Fibroblast of lung (primary cell): Measurements from ENCODE around the gene CHCHD6. TPM values are rescaled to one million over a fixed set of nuclear protein-coding genes. Genes with fewer than 3 reads are reported as not detected.

Experiments
- DNase-seq, 2 donors: peaks; one replicate each; pipeline versions ENCODE4 v3.0.0 to v3.0.0-alpha.2; 2010; ENCODE audit warnings: low read depth in 2 of 2
- H2AFZ ChIP-seq: 2 replicates; pipeline ENCODE4 v1.5.1; 2012; ENCODE audit warnings: low read length, control low read depth, inconsistent platforms
- H3K27ac ChIP-seq: 2 replicates; pipeline ENCODE4 v1.5.1; 2011; ENCODE audit warnings: low read length, control low read depth; ENCODE audit not compliant: insufficient read depth
- H3K27me3 ChIP-seq: 2 replicates; pipeline ENCODE4 v1.5.1; 2011; ENCODE audit warnings: mild to moderate bottlenecking, low read length; ENCODE audit not compliant: control insufficient read depth, insufficient read depth
- H3K36me3 ChIP-seq: 2 replicates; pipeline ENCODE4 v1.5.1; 2011; ENCODE audit warnings: low read length; ENCODE audit not compliant: control insufficient read depth, insufficient read depth
- H3K4me1 ChIP-seq: 2 replicates; pipeline ENCODE4 v1.5.1; 2011; ENCODE audit warnings: low read length; ENCODE audit not compliant: control insufficient read depth, insufficient read depth; ENCODE audit errors: extremely low read depth
- H3K4me2 ChIP-seq: 2 replicates; pipeline ENCODE4 v1.5.1; 2011; ENCODE audit warnings: low read length, control low read depth; ENCODE audit not compliant: insufficient read depth; ENCODE audit errors: extremely low read depth
- H3K4me3 ChIP-seq, 4 experiments: fragments of 200-600 bp in 1 of 4; sonication (generic) in 1 of 4; replicated peaks in 1 of 4; 2 replicates each; pipeline ENCODE4 v1.5.1; 2011 to 2016; ENCODE audit warnings: low read length in 4 of 4, low read depth in 3 of 4, mild to moderate bottlenecking in 3 of 4, control low read depth in 2 of 4, inconsistent platforms in 1 of 4, mixed read lengths in 1 of 4; ENCODE audit not compliant: insufficient read depth in 1 of 4; ENCODE audit errors: control extremely low read depth in 1 of 4
- H3K79me2 ChIP-seq: 2 replicates; pipeline ENCODE4 v1.5.1; 2012; ENCODE audit warnings: mild to moderate bottlenecking, low read length, inconsistent platforms; ENCODE audit not compliant: control insufficient read depth, insufficient read depth
- H3K9ac ChIP-seq: 2 replicates; pipeline ENCODE4 v1.5.1; 2011; ENCODE audit warnings: mild to moderate bottlenecking, low read length, control low read depth; ENCODE audit not compliant: insufficient read depth
- H3K9me3 ChIP-seq: 2 replicates; pipeline ENCODE4 v1.5.1; 2012; ENCODE audit warnings: low read depth, low read length; ENCODE audit not compliant: control insufficient read depth, insufficient read depth
- H4K20me1 ChIP-seq: 2 replicates; pipeline ENCODE4 v1.5.1; 2011; ENCODE audit warnings: low read length; ENCODE audit not compliant: control insufficient read depth, insufficient read depth; ENCODE audit errors: extremely low read depth
- CTCF ChIP-seq, 2 donors: IDR thresholded peaks in 1 of 2; conservative IDR thresholded peaks in 1 of 2; 1 replicate in 1 of 2; 2 replicates in 1 of 2; pipeline ENCODE4 v1.5.1; 2011 to 2012; ENCODE audit warnings: low read length in 2 of 2, control low read depth in 1 of 2, inconsistent platforms in 1 of 2, low read depth in 1 of 2, mild to moderate bottlenecking in 1 of 2
- EZH2 ChIP-seq: IDR thresholded peaks from 2 replicates; pipeline ENCODE4 v1.5.1; 2012; ENCODE audit warnings: low read length, control low read depth, mild to moderate bottlenecking; ENCODE audit errors: missing control alignments
- polyA plus RNA-seq, 2 donors: library from polyadenylated mRNA; depleted of rRNA in 1 of 2; stranded (reverse) in 1 of 2; unstranded in 1 of 2; fragments of >200 nt; gene quantifications; 2 replicates each; pipeline ENCODE4 v1.2.1, GENCODE V29; 2011 to 2012; ENCODE audit warnings: missing spikeins in 1 of 2
- total RNA-seq: library from RNA; depleted of rRNA; stranded (reverse); fragments of >200 nt; gene quantifications from 2 replicates; pipeline ENCODE4 v1.2.1, GENCODE V29; 2014

Gene CHCHD6
- total and polyA plus RNA-seq, 2 donors (not counting 1 experiment from before 2014, with no cell fraction given): 9.5 to 11.1 TPM

- no peak overlapping the region for H3K4me2 ChIP-seq
- no peak overlapping the region for H3K27ac ChIP-seq
- peaks cover 9% of the 10 kb centered on the region for H3K27me3 ChIP-seq
- peaks cover 2% of the 10 kb centered on the region for H3K4me1 ChIP-seq
- no peak overlapping the region for H2AFZ ChIP-seq
- DNase-seq: no peak
- no peaks in the 10 kb centered on the region for H3K36me3 ChIP-seq
- H4K20me1 ChIP-seq: no peaks in the 10 kb centered on the region
- TF ChIP-seq CTCF (conservative IDR thresholded peaks at IDR 0.05 in 1 of 2, IDR thresholded peaks at IDR 0.05 in 1 of 2; ENCODE audit: low read depth in 1 of 2, low read length in 2 of 2): no peak
- TF ChIP-seq EZH2: no peak
- no peak overlapping the region for H3K4me3 ChIP-seq
- no peak overlapping the region for H3K9ac ChIP-seq
- H3K9me3 ChIP-seq: no peaks in the 10 kb centered on the region
- no peaks in the 10 kb centered on the region for H3K79me2 ChIP-seq
Measured at GRCh38 chr3:126655887-126656286, 48.2 kb upstream of the CHCHD6 start.

- Histone ChIP-seq H3K27me3 (peaks cover 11% of the 10 kb centered on the region), H3K9me3 (no peaks in the 10 kb centered on the region), H3K4me1 (peaks cover 2% of the 10 kb centered on the region), H3K36me3 (no peaks in the 10 kb centered on the region), H3K9ac (no peak overlapping the region), H3K79me2 (no peaks in the 10 kb centered on the region), H3K27ac (no peak overlapping the region), H3K4me3 (no peak overlapping the region), H3K4me2 (no peak overlapping the region), H4K20me1 (no peaks in the 10 kb centered on the region), H2AFZ (no peak overlapping the region)
- no peak for DNase-seq
- TF ChIP-seq CTCF (conservative IDR thresholded peaks at IDR 0.05 in 1 of 2, IDR thresholded peaks at IDR 0.05 in 1 of 2; ENCODE audit: low read depth in 1 of 2, low read length in 2 of 2) (no peak), EZH2 (no peak)
Measured at GRCh38 chr3:126656371-126657134, 47.5 kb upstream of the CHCHD6 start.

- Histone ChIP-seq H3K27me3 (peaks cover 22% of the 10 kb centered on the region), H3K36me3 (no peaks in the 10 kb centered on the region), H3K4me3 (no peak overlapping the region), H3K9ac (no peak overlapping the region), H4K20me1 (no peaks in the 10 kb centered on the region), H3K4me2 (no peak overlapping the region), H3K27ac (no peak overlapping the region), H3K79me2 (no peaks in the 10 kb centered on the region), H2AFZ (no peak overlapping the region), H3K4me1 (peaks cover 2% of the 10 kb centered on the region), H3K9me3 (no peaks in the 10 kb centered on the region)
- TF ChIP-seq EZH2: no peak
- no peak for TF ChIP-seq CTCF (conservative IDR thresholded peaks at IDR 0.05 in 1 of 2, IDR thresholded peaks at IDR 0.05 in 1 of 2; ENCODE audit: low read depth in 1 of 2, low read length in 2 of 2)
- DNase-seq: no peak
Measured at GRCh38 chr3:126657901-126658300, 46.1 kb upstream of the CHCHD6 start.
